Frontal cortex (tissue), 4 donors: ENCODE data around the gene MORF4L1. TPM values are rescaled to one million over a fixed set of nuclear protein-coding genes. Genes with fewer than 3 reads are reported as not detected.

ENCODE experiments used
- DNase-seq, 2 donors: peaks; one replicate each; pipeline ENCODE4 v3.0.0; 2012; ENCODE audit warnings: low spot score in 2 of 2
- FAIRE-seq: peaks from 2 replicates; lab custom pipeline; 2012; peaks lifted over from hg19 to GRCh38; lab: Jason Lieb, UNC
- small RNA-seq: library from RNA; depleted of rRNA; stranded (forward); fragments of <200 nt; gene quantifications from one replicate; pipeline ENCODE3, GENCODE V24; 2014
- total RNA-seq: library from RNA; depleted of rRNA; stranded (reverse); fragments of >200 nt; gene quantifications from one replicate; pipeline ENCODE4 v1.2.3, GENCODE V29; 2014
- donor health status: control.
- donor health status: control.
- donor health status: control.

The MORF4L1 gene
- total RNA-seq, 1 donor from 2014 or later: 1,097 TPM

DNA sequence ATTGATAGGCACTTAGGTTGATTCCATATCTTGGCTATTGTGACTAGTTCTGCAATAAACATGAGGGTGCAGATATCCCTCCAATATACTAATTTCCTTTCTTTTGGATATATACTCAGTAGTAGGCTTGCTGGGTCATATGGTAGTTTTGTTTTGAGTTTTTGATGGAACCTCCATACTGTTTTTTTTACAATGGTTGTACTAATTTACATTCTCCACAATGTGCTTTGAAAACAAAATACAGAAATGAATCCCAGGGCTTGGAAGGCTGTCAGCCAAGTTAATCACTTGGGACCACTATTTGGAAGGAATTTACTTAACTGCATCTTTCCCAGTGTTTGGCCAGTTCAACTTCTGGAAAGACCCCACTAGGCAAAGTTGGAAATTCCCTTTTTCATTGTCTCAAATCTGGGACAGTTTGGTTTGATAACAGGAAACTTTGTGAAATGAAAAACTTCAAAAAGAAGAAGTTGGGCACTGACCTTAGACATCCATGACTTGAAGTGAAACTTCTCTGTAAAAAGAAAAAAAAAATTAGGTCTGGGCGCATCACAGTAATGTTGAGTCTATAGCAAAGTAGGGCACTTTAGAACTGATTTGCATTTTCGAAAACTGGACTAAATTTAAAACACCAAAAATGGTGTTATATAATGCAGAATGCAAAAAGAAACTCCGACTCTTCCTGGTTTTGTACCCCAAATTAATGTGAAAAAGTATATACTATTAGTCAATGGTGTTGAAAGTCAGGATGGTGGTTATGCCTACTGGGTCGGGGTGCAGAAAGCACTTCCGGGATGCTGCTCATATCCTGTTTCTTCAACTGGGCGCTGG is 66.2 kb downstream of the MORF4L1 start:
- no peak for DNase-seq
- no peak for FAIRE-seq

DNA sequence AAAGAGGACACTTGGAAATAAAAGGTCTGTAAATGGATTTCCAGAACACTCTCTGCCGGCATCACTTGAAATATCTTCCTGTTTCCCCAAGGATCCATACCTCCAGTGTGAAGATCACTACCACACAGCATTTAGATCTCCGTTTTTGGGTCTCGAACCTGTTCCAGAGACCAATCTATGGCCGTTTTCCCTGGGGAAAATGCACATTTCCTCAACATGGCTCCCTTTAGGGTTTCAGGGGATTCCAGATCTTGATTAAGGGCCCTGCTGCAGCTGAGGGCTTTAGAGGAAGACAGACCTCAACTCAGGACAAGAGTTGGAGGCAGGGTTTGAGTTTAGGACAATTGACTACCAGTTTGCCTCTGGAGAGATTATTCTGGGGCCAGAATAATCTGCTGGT is 70.1 kb downstream of the MORF4L1 start:
- DNase-seq (no peak), FAIRE-seq (no peak)

GRCh38 chr15:78943692-78944091 is 71.0 kb downstream of the MORF4L1 start:
- FAIRE-seq: no peak

GRCh38 chr15:78944202-78944625 is 71.5 kb downstream of the MORF4L1 start:
- FAIRE-seq (no peak), DNase-seq (no peak)

More at GRCh38 chr15:78943692-78944091, 71.0 kb downstream of the MORF4L1 start:
- no peak for DNase-seq

DNA sequence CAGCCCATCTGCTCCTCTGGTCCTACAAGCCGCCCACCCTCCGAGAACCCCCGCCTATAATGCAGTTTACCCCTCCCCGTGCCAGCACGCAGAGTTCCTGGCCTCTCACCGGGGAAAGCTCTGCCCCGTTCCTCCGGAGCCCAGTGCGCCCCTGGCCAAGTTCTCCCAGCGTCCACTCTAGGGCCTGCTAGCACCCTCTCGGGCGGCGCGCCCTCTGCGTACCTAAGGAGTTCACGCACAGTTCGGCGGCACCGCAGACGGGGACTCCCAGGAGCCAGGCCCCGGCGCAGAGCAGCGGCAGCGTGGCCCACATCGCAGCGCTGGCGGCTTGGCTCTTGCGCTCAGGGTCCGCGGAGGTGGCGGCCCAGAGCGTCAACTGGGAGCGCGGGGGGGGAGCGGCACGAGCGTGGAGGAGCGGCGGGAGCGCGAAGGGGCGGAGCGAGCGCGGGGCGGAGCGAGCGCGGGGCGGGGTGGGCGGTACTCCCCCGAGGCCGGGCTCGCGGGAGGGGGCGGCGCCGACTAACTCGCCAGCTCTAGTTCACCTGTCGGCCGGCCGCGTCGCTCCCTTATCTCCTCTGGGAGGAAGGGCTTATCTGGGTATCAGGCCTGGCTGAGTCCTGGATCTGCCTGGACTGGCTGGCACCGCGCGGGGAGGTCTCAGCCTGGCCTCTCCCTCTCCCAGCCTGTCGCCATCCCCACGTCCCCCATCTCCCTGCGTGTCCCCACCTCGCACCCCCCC is 72.1 kb downstream of the MORF4L1 start, which contains the start of gene CTSH:
Gene CTSH (minus strand): TSS at position 378 of the 739 bp plus-strand sequence. CDS start 65 bp downstream, at position 313.
- DNase-seq (peak; percentile 75 to 88), FAIRE-seq (no peak)

- FAIRE-seq (no peak), DNase-seq (no peak)
These were observed 73.8 kb downstream of the MORF4L1 start for GRCh38 chr15:78946493-78946892.

GRCh38 chr15:78947506-78947905 is 74.8 kb downstream of the MORF4L1 start:
- no peak for DNase-seq
- FAIRE-seq: no peak

Small RNAs within 50 kb of the gene (small RNA-seq; reads per million reads assigned to genes)
- not detected for gene RNU6-415P

Other genes with a start within 250 kb of the MORF4L1 start
- 0.41 TPM for gene CHRNB4, start 231.7 kb upstream of the MORF4L1 start, total RNA-seq
- gene ADAMTS7, start 61.4 kb upstream of the MORF4L1 start, total RNA-seq: 8.6 TPM
- 4.9 TPM for gene CTSH, start 72.2 kb downstream of the MORF4L1 start, total RNA-seq
- gene RASGRF1, start 217.9 kb downstream of the MORF4L1 start, total RNA-seq: 4.5 TPM